GM19372 (cell line): ENCODE measurements around the gene ADGRV1.
"Not testable (repeated sequence)": the region's sequence is repeated elsewhere in the genome, so short reads cannot be mapped to it uniquely, and the experiment has no call there.

ENCODE experiments used
- ATAC-seq: cut with Tn5 transposase; IDR thresholded peaks from one replicate; pipeline ENCODE4 v1.9.1; 2021; ENCODE audit warnings: mild to moderate bottlenecking, low read depth, moderate library complexity; ENCODE audit not compliant: unreplicated experiment

ADGRV1 gene

DNA sequence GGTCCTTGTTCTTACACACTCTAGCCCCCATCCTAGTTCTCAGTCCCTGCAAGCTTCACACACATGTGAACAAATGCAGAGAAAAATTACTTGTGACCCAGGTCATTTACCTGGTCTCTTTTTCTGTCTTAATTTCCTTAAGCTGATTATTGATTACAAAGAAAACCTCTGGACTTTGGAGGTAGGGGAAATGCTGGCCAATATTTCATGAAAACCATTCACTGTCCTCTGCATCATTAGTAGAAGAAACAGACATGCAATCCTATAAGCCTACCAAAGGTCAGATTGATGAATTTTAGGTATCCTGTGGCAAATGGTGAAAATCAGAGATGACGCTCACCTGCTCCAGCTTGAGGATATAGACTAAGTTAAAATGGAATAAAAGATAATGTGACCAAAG lies 457.7 kb downstream of the ADGRV1 start:
- ATAC-seq = no peak

DNA sequence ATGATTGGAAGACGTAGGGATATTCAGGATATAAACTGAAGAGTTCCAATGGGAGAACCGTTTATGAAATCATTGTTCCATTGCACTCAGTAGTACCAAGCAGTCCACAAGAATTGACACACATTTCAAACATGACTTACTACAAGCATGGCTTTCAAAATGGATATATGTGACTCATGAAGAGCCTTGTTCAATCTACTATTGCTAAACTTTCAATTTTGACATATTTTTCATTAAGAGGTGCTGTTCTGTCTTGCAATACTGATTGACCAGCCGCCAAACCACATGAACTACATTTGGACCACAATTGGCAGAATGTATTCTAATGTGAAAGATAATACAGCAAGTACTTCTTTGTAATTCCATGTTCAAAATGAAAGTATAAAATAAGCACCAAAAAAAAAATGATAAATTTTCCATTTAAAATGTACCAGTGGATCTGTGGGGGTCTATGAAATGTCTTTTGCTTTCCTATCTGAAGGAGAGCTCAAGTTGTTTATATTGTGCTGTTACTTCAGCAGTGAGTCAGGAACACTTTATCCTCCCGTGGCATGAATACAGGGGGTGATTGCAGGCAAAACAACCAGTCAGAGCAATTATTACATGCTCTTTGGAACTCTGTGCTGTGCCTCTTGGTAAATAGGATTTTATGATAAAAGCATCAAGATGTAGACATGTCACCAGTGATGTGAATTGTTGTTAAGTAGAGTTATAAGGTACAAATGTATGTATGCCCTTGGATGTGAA lies 458.5 kb downstream of the ADGRV1 start:
- ATAC-seq = no peak

DNA sequence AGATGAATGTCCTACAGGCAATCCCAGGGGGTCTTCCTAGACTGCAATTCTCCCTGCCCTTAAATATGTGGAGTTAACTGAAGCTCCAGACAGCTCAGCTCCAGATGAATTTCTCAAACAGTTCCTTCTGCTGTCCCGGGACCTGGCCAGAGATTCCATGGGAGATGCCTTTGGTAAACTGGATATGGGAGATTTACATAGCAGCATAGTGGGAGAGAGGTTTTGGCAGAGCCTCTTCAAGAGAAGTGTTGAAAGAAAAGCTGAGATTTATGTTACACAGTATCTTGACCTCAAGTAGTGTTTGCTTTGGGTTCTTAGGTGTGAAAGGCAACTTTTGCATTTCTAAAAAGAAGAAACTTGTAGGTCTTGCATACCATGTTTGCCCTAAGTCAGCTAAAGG lies 459.6 kb downstream of the ADGRV1 start:
- no peak for ATAC-seq

DNA sequence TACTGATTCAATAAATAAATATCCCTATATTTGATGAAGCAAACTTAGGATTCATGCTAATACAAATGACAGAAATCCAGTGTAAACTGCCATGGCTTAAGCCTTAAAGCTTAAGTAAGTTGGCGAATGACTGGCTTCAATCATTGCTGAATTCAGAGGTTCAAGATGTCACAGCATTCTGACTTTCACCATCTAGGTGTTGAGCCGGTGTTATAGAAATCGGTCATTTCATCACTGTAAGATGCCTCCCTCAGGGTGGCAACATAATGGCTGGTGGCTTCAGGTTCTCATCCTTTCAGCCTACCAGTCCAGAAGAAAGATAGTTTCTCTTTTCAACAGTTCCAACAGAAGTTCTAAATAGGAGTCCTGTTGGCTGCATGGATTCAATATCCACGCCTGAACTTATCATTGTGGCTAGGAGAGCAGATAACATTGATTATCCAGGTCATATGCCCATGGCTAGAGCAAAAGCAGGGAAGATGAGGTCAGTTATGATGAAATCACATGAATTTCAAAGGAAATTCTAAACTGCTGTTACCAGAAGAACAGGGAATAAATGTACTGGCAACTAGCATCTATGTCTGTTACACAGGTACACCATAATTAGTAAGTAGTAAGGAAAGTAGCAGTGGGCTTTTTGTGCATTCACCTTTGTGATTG lies 460.2 kb downstream of the ADGRV1 start:
- no peak for ATAC-seq

DNA sequence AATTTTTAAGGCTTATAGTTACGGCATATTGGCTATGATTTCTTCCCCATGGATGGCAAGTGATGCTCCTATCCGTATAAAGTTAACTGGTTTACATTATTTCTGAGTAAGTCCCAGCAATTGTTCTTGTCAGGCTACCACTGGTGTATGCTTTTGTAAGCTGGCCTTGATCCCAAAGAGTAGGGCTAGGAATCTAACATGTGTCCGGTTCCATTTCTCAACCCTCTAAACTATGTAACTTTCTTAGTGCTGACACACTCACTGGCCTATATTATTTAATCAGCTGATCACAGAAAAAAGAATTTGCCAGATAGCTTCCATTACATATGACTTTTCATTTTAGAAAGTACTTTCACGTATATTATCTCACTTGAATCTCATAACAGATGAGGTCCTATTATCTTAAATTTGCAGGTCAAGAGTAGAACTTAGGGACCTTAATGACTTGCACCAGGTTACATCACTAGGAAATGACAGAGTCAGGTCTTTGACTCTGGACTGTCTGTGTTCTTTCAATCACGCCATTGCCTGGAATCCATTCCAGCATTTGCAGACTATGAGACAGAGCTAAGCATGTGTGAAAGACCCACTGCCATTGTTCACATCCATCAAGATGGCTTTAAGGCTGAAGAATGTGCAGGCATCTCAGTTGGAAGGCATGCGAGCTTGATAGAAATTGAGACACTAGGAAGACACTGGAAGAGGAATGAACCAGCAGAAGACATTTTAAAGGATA lies 461.6 kb downstream of the ADGRV1 start:
- no peak for ATAC-seq

DNA sequence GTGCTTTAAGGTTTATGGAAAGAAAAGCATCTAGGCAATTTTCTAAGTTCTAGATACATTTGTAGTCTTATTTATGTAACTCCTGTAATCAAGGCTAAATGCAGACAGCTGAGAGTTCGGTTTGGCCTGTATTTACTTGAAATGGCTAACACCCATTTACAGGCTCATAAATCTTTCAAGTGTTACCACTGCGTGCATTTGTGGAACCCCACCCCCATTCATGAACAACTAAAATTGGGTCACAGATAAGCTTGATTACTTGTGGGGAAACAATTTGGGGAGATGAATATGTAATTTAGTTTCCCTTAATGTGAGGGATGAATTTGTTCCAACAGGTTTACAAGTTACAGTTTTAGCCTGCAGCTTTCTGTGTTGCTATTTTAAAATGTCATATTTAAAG lies 463.9 kb downstream of the ADGRV1 start:
- no peak for ATAC-seq

DNA sequence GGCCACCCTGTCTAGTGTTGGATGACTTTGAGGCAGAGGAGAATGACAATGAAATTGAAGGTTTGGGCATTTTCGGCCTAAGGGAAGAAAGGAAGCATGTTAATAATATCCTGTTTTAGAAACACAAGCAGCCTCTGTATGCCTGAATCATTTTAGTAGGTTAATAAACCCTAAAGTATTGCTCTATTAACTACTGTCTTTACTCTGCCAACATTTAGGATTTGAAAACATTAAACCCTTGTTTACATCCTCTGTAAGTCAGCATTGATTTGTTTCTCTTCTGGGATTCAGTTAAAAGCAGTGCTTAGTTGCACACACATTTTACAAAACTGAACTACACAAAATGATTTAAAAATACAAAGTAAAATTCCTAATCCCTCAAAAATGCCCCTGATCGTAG lies 465.6 kb downstream of the ADGRV1 start:
- ATAC-seq = no peak

DNA sequence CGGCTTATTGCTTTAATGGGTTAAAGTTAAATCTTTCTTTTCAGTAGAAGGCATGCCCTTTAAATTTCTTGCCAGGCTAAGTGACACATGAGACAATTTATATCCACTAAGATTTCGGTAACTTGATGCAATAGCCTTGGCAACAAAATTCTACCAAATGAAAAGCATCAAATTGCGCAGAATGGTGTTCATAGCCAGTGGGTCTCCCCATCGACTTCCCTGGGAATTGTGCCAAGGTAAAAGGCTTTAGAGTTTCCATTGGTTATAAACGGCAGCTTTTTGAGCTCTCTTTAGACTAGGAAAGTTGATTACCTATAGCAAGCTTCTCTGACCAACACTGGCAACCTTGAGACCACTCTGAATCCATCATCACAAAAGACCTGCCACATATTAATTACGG lies 466.1 kb downstream of the ADGRV1 start:
- ATAC-seq = no peak

DNA sequence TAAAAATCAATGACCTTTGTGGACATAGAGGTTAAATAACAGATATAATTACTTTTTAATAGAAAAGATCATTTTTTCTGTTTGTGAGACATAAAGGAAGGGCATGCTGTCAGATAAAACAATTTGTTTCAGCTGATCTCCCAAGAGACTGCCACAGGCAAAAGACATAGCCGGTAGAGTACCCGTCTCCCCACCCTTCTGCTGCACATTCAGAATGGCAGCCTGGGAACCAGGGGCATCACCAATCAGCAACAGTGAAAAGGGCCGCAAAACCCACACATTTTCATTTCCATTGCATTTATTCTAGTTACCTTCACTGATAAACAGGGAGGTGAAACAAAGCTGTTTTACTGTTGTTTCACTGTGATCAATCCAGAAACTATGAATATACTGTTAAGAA lies 466.9 kb downstream of the ADGRV1 start:
- ATAC-seq = no peak

DNA sequence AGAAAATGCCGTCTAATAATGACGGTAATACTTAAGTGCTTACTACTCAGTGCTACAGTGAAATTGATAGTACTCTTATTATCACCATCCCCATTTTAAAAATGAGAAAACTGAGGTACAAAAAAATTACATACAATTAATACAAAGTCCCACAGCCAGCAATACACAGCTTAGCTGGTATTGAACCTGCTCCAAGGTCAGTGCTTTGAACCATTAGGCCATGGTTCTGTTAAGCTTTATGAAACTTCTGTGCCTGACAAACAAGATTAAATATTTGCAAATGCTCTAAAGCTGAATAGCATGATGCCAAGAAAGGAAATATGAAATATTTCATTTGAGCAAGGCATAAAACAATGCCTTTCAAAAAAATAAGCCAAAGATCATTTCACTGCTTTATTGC lies 467.4 kb downstream of the ADGRV1 start:
- no peak for ATAC-seq

DNA sequence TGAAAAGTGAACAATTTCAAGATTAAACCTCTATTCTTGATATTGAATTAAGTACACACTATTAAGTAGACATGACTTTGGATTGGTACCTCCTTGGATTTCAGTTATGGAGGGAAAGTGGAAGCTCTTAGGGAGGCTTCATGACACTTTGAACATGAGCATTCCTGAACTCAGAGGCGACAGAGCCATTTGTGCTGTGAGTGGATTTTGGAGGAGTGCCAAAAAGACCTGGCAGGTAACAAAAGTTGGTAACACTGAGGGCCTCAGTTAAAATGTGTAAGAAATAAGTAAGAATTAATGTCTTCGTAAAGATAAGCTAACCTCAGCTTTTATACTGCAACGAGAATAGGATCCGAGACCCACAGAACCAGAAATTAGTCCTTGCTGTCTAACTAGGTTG lies 467.9 kb downstream of the ADGRV1 start:
- no peak for ATAC-seq

DNA sequence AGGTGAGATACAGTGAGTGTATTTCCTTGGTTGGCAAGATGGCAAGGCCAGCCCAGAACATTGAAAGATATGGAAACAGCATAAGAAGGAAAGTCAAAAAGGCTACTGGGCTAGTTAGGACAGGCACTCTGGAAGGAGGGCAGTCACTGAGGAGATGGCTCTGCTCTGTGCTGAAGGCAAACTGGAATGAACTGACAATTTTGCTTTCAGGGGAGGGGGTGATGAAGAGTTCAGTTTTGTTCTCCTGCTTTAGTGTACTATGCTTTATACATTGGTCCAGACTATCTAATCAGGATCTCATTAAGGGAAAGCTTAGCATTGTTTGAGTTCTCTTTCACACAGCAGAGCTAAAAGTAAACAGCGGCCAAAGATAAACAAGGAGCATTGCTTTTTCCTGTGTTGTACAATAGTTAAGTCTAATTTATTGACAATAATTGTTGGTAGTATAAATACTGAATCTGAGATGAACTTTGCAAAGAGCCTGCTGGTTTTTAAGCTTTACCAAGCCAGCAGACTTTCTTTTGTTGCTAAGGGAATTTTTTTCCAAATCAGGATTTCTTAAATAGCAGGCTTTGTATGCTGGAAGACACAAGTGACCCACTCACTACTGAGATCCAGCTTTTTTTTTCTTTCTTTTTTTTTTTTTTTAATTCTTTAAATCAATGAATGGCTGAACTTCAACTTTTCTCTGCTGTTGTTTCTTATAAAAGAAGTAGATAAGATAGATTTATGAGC lies 469.0 kb downstream of the ADGRV1 start:
- ATAC-seq = no peak

DNA sequence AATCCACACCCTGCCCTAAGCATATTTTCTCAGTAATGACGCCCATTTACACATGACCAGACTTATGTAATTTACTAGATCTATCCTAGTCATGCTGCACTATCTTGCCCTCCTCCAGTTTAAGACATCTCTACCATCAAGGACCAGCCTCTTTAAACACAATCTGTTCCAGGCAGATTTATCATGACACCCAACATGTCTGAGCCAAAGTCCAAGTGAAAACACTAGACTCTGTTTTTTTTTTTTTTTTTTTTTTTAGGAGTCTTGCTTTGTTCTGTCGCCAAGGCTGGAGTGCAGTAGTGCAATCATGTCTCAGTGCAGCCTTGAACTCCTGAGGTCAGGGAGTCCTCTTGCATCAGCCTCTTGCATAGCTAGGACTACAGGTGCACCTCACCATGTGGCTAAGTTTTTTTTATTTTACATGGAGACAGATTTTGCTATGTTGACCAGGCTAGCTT lies 469.9 kb downstream of the ADGRV1 start:
- ATAC-seq = no peak

DNA sequence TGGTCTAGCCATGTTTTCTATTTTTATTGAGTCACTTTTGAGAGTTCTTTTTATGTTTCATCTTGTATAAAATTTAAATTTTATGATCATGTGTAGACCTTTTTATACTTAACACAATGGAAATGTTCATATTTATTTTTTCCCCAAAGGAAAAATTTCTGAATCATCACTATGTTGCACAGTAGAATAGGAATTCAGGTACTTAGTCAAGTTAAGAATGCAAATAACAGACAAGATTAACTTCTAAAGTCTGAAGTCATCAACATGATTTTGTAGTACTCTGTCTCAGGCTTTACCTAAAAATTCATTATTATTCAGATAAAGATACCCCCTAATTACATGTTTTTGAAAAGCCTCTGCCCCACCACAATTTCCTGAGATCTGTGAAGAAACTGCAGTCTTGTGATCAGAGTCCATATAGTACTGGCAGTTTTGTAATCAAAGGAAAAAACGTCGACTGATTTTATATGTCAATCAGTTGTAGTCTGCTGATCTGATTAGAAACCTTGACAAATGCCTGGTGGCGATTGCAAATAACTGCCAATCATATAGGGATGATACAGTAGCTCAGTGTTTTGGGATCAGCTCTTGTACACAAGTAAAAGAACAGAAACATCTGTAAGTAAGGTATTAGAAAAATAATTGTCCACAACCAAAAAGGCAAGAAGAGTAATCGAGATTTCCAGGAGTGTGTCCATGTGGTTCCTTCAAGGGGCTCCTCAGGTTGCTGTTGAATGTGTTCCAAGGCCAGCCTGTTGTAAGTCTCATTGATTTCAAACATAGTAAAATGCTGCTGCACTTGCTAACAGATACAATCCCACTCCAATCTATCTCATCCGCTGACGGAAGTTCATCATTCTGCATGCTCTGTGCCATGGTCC lies 472.2 kb downstream of the ADGRV1 start:
- no peak for ATAC-seq

DNA sequence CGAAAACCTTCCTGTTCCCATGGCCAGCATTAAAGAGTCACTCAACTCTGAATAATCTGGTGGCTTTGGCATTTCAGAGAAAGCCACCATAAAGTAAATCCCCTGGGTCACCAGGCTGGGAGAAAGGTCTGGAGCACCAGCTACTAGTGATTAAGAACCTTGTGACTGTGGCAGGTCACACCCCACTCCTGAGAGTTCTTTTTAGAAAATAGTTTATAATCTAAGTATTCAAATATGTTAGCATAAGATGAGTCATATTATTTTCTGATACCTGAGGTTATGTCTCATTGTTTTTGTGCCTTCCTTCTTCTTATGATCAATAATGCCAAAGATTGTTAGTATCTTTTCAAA lies 472.8 kb downstream of the ADGRV1 start:
- ATAC-seq = no peak

DNA sequence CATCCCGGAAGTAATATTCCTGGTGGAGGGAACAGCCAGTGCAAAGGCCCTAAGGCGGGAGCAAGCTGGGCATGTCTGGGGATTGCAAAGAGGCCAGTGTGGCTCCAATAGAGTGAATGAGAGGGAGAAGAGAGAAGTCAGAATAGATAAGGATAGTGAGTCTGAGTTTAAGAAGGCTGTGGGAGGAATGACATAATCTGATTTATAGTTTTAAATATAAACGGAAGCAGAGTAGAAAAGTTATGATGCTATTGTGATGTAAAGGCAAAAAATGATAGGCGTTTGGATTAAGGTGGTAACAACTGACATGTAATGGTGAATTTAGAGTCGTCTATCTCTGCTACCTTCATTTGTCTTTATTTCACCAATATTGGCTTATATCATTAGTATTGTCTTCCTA lies 473.5 kb downstream of the ADGRV1 start:
- ATAC-seq = no peak

DNA sequence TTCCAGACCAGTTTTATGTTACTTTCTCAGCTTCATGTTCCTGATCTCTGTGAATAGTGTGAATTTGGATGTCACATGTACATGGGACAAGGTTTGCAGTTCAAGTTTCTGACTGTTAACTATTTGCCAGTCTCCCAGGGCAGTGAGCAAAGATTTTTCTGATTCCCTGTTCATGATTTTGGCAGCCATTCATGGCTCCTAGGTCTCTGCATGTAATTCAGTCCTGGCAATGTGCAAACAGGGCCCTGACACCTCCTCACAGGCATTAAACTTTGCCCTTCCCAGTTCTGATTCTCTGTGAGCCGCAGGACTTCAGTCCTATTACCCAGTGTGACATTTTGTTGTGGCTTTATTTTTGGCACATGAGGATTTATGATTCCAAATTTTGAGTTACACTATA lies 474.8 kb downstream of the ADGRV1 start:
- no peak for ATAC-seq

DNA sequence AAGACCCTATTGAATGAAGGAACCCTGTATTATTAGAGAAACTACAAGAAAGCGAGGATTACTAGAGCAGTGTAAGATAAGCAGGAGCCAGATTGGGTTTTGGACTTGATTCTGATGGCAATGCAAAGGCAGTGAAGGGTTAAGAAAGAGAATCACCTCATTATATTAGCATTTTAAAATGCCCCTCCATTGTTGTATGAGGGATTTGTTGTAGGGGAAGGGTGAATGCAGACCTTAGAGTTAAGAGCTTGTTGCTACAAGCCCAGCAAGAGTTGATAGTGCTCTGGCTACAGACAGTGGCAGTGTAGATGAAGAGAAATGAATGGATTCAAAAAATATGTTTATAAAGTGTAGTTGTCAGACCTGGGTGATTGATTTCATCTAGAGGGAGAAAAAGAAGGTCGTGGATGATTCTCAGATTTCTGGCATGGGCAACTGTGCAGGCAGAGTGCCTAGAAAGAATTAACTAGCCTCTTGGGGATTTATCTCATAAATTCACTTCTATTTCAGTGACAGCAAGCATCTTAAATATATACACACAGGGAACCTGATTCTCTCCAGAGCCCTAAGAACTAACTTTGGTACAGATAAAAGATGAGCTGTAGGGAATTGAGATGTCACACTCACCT lies 479.7 kb downstream of the ADGRV1 start:
- ATAC-seq = no peak

DNA sequence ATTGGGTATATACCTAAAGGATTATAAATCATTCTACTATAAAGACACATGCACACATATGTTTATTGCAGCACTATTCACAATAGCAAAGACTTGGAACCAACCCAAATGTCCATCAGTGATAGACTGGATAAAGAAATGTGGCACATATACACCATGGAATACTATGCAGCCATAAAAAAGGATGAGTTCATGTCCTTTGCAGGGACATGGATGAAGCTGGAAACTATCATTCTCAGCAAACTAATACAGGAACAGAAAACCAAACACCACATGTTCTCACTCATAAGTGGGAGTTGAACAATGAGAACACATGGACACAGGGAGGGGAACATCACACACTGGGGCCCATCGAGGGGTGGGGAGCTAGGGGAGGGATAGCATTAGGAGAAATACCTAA lies 482.5 kb downstream of the ADGRV1 start:
- ATAC-seq = not testable (repeated sequence)
